ENCODE results near the gene LAPTM4A.

The LAPTM4A gene

DNA sequence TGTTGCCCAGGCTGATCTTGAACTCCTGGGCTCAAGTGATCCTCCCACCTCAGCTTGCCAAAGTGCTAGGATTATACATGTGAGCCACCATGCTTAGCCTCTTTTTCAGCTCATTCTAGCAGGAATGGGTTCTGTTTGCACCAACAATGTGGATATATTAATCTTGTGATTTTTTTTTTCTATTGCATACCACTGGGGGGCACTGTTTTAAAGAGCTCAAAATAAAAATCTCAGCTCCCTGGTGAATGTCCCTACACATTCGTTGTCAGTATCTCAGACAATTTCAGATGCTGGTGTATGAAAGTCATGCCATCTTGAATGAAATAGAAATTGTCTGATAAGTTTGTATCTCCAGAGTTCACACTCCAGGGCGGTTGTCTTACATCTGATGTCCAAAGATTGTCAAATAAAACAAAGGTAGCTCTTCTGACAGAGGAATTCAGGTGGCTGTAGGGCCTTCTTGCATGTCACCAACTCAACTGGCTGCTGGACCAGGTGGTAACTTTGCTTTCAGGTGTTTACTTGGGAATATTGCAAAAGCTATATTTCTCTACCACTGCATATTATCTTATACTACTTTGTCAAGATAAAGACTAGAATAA is 35.8 kb downstream of the LAPTM4A start:
- no peak for DNase-seq

DNA sequence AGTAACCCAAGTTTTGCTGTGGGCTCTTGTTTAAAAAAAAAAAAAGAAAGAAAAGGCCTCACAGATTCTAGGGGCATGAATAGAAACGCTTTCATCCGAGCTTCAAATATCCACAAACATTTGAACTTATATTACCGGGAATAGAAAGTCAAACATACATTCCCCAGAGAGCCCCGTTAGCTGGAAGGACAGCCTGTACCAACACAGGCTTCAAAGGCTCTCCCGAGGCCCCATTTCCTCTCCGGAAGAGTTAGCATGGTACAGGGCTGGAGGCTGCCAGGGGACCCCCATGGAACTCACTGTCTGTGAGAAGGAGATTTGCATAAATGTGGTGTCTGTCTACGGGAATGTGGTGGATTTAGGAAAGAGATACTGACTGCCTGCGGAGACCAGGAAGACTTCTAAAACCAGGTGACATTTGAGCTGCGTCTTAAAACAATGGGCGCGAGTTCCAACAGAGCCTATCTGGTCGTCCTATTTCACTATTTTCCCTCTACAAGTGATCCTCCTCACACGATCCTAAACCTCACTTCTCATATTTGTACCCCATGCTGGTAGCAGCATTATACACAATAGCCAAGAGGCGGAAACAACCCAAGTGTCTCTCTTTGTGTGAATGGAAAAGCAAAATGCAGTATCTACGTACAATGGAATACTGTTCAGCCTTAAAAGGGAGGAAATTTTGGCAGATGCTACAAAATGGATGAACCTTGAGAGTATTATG is 38.1 kb downstream of the LAPTM4A start:
- no peak for DNase-seq

DNA sequence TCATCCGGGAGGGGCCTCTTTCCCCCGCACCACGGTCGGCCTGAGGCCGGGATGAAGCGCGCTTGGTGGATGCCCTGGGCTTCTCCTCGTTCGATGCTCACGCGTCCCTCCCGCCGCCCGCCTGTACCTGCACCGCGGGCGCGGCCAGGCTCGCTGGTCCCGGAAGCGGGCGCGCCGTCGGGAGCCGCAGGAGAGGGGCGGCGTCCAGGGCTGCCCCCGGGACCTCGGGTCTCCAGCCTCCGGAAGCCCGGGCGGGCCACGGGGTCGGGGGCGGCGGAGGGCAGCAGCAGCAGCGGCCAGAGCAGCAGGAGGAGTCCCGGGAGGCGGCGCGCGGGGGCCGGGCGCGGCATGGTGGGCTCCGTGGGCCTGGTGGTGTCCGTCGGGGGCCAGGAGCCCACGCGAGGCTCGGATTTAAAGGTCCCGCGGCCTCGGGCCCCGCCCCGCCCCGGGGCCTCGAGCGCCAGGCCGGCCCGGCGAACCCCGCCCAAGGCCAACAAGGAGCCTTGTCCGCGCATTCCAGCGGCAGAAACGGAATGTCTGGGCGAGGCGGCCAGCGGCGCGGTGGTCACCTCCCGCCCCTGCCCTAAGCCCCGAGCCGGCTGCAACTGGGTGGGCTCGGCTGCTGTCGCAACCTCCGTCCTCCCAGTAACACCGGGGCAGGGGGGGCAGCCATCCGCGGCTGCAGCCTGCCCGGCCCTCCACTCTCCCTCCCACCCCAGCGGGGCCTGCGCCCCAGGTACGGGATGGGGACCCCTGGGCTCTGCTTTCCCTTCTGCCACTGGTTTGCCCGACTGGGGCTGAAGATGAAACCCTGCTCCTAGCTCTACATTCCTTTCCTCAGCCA is 38.9 kb downstream of the LAPTM4A start, which contains the start of gene MATN3:
Gene MATN3 (minus strand): TSS at position 387 of the 844 bp plus-strand sequence. CDS start 37 bp downstream, at position 350.
- DNase-seq, result no peak

DNA sequence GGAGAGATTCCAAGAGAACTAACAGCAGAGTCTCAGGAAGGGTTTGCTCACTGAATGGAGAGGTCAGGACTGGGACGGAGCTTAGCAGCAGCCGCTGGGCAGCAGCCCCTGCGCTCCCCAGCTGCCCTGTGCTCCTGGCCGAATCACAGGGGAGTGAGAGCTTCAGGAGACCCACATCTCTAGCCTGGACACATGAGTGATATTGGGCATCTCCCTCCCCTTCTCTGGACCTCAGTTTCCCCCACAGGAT is 39.5 kb downstream of the LAPTM4A start:
- no peak for DNase-seq

DNA sequence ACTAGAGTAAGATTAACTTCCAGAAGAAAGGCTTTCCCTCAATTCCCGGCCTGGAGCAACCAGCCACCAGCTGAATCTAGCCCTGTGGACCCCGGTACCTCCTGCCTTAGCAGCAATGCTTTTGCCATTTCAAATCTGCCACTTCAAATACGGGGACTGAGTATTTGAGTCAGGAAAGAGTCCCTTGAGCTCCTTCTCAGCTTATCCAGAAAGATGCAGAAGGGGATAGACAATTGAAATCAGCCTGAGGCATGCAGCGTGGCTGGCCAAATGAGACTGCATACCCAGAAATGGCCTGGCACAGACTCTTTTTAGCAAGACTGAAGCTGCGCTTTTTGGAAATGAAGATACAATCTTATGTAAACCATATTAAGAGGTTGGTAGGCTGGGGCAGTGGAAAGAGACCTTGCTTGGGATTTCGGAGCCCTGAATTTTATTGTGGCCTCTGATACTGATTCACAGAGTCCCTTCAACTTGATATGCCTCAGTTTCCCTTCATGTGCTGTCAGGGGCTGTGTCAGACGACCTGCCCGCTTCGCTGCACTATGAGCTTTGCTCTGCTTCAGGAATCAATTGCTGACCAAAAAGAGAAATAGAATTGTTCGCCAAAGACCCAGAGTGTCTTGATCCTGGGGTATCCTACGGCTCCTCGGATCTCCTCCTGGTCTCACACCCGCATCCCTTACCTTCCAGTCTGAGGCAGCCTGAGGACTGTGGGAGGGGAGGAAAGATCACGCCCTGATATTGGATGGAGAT is 40.0 kb downstream of the LAPTM4A start:
- no peak for DNase-seq

DNA sequence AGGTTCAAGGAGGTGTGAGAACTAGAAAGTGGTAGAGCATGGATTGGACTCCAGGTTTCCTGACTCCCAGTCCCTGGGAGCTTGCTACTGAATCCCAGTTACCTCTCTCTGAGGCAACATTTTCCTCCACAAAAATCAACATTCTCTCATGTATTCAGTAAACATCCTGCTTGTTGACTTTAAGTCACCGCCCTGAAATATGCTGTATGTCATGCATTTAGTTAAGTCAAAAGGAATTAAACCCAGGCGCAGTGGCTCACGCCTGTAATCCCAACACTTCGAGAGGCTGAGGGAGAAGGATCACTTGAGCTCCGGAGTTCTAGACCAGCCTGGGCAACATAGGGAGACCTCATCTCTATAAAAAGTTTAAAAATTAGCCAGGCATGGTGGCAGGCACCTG is 42.7 kb downstream of the LAPTM4A start:
- no peak for DNase-seq

DNA sequence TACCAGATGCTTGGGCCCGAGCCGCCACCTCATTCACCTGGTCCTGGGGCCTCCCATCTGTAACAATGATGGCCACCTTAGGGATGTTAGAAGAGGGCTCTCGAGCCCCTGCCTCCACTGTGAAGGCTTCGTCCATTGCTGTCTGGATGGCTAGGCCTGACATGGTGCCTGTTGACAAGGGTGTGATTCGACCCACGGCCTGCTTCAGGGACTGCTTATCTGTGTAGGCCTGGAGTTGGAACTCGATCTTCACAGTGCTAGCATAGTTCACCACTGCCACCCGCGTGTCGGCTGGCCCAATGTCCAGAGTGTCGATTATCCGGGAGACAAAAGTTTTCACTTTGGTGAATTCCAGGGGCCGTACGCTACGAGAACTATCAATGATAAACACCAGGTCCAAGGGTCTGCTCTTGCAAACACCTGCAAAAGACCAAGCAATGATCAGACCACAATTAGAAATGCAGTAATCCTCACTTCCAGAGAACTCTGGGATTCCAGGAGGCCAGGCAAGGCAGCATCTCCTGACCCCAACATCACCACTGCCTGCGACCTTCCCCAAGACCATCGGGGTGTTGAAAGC is 45.4 kb downstream of the LAPTM4A start:
- no peak for DNase-seq

DNA sequence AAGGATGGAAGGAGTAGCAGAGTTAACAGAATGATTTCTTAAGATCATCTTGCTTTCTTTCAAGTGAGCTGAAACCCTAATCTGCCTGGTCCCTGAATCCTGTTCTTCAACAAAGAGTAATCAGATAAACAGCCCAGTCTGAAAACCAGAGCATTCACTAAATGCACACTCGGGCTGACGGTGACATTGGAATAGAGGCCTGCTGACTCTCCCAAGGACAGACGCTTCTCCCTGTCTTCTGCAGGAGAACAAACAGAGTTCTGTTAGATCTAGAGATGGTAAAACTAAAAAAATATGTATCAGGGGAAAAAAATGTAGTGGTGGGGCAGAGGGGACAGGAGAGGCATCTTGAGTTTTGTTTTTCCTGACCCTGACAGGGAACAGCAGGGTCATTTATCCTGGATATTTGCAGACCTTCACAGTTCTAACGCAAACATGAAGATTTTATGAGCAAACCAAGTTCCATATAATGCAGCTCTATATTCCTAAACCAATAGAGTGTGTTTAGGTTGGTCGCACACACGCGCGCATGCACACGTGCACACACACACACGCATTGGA is 46.3 kb downstream of the LAPTM4A start:
- DNase-seq, result no peak

DNA sequence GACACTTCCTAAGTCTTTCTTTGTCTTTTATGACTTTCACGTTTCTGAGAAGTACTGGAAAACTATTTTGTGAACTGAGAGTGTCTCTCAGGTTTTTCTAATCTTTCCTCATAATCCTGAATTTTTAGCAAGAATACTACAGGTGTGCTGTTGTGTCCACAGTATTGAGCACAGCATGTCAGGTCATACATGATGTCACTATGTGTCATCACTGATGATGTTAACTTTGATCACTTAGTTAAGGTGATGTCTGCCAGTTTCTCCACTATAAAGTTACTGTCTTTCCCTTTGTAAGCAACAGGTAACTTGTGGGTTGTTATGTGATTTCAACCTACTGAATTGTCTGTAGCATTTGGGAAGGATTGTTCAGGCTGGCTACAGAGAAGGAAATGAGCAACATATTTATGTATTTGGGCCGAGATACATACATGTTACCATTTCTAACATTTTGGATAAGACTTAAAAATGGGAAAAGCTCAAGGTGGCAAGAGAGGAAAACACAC is 50.0 kb downstream of the LAPTM4A start:
- no peak for DNase-seq

DNA sequence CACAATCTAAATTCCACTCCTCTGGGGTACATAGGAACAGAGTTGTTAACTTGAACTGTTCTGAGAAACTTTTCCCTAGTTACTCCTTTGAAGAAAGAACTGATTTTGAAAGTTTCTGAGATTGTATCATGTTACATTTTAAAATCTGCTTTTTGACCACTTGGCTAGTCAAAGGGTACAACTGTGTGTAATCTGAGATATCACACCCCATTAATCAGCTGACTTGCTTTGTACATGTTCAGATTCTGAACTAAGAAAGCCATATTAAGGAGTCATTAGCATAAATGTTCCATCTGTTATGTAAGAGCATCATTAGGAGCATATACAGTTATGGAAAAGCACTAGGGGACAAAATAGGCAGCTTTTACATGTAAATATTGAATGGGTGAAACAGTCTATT is 57.7 kb downstream of the LAPTM4A start:
- no peak for DNase-seq

DNA sequence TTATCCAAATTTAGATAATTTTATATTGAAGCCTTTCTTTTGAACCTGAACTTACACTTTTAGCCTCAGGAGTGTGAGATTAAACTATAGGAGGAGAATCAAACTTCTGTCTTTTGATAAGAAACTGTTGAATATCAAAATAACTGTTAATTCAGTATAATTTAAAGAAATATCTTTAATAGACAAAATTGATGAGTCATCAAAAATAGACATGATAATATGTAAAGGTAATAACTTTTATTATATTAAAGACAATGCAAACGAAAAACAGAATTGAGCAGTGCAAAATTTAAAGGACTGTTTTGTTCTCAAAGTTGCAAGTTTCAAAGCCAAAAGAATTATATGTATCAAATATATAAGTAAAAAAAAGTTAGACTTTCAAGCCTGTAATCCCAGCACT is 59.5 kb downstream of the LAPTM4A start:
- DNase-seq, result no peak

DNA sequence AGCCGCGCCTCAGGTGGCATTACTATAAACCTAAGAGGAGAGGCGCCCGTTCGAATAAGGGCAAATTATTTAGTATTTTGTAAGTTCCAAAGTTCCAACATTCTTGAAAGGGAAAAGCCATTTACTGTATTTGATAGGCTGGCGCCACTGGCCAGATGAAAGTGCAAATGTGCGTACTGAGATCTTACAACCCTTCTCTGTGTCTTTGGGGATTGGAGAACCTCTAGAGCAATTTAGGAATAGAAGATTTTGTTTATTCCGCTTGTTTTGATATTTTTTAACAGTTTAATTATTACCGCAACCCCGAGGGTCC is 61.1 kb downstream of the LAPTM4A start:
- DNase-seq, result no peak

DNA sequence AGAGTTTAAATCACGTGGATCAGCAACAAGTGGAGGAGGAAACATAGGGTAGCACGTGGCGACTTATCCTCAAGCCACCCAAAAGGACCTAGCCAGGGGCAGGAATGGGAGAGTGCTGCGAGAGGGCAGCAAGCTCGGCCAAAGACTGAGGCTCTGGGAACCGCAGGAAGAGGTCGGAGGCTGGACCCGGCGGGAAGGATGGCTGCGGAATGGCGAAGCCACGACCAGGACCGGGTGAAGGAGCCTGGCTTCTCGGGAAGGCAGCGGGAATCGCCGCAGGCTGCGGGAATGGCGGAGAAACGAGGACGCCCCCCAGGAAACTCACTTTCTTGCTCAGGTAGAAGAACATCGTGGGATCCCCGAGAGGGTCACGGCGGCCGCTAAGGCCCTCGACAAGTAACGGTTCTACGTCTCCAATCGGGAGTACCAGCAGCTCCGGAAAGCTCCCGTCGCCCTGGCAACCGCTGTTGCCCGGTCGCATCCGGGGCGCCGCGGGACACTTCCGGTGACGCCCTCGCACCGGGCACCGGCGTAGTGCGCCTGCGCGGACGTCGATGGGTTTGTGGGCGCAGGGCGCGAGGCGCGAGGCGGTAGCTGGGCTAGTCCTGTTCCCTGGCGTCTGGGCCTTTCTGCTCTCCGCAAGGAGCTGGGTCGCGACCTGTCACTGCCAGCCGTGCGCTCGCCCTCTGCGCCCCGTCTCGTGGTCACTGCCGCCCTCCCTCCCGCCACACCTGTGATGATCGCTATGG is 61.6 kb downstream of the LAPTM4A start, which contains the start of gene WDR35:
Gene WDR35 (minus strand): TSS at position 439 of the 749 bp plus-strand sequence. CDS start 90 bp downstream, at position 349.
- peak; percentile 64 for DNase-seq

DNA sequence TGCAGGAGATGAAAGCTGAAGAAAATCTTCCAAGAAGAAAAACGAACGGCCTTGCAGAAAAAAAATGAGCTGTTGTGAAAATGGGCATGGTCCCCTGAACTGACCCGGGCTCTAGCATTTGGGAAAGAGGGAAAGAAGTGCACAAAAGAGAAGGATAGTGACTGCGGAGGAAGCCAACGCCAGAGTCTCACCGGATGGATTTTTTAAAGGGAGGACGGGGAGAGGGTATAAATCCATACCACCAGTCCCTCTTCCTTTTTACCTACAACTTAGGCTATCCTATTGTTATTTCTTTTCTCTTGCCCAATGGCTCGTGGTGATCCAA is 62.1 kb downstream of the LAPTM4A start:
- DNase-seq, result no peak

DNA sequence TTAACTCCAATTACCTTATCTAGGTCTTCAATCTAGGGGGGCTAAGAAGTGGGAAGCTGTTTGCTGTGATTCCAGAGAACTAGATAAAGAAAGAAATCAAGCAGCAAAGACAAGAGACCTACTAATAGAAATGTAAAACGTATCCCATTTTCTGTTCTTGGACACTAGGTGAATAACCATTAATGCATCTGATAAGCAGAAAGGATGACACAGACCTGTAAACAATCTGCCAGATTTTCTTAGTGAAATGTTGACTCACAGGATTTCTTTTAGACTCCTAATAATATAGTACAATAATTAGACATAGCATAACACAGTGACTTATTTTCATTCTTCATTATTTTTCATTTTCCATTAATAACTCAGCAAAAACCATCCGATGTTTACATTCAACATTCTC is 62.8 kb downstream of the LAPTM4A start:
- DNase-seq, result no peak

DNA sequence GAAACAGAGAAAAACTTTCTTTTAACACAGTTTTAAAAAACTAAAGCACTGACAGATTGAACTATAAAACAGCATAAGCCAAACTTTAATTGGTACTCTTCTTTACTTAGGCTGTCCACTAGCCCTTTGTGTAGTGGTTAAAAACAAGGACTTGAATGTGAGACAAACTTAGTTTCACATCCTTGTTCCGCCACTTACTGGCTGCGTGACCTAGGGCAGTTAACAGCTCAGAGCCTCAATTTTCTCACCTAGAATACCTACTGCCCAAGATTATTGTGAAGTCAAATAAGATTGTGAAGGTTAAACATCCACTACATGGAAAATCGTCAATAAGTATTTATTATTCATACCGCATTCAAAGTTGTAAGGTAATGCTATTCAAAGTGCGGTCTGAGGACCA is 63.5 kb downstream of the LAPTM4A start:
- no peak for DNase-seq

Measured in NCI-H187 treated with DMSO at 0.1 percent for 48 hours (cell line).